Stimulated activated CD4-positive, alpha-beta T cell treated with anti-CD3 and anti-CD28 coated beads, Interleukin-15, amount 100 ng/mL, for 24 hours (primary cell): ENCODE measurements around the gene TMEM165.

Source experiments
- DNase-seq: peaks from one replicate; pipeline ENCODE4 v3.0.0-alpha.2; 2020

The TMEM165 gene

GRCh38 chr4:55468724-55469123, 73.0 kb downstream of the TMEM165 start:
- DNase-seq: no peak

- no peak for DNase-seq
These were observed 74.2 kb downstream of the TMEM165 start for GRCh38 chr4:55469979-55470378.
